AG04450 (cell line): ENCODE measurements around the gene ING5. TPM values are rescaled to one million over a fixed set of nuclear protein-coding genes. Genes with fewer than 3 reads are reported as not detected.
A peak's percentile ranks its signal among the peaks of the same experiment; 100 is the strongest.

Experiments used
- CTCF ChIA-PET: fragments of 300-600, 350-600 bp; formaldehyde crosslinking; extraction: SDS; loops from one replicate; lab custom pipeline; 2022; ENCODE audit warnings: antibody characterized with exemption, inconsistent platforms; lab: Charles Lee
- POLR2A ChIA-PET: fragments of 350-600 bp; formaldehyde crosslinking; extraction: SDS; loops from one replicate; lab custom pipeline; 2021; ENCODE audit warnings: antibody characterized with exemption, inconsistent platforms; lab: Yijun Ruan, JAX
- DNase-seq: peaks from one replicate; pipeline ENCODE4 v3.0.0-alpha.2; 2011; ENCODE audit warnings: low read depth, low spot score
- H3K27ac ChIP-seq: one replicate; pipeline ENCODE4 v1.5.1; 2012; ENCODE audit warnings: low read depth, low read length, control low read depth
- H3K27me3 ChIP-seq: one replicate; pipeline ENCODE4 v1.6.0; 2012; ENCODE audit warnings: low read length; ENCODE audit not compliant: control insufficient read depth, insufficient read depth
- H3K4me3 ChIP-seq: 2 replicates; pipeline ENCODE4 v1.5.1; 2011; ENCODE audit warnings: mild to moderate bottlenecking, low read depth, low read length, control low read depth
- H3K9me3 ChIP-seq: 2 replicates; pipeline ENCODE4 v1.5.1; 2012; ENCODE audit warnings: low read length; ENCODE audit not compliant: control insufficient read depth, insufficient read depth
- polyA plus RNA-seq: library from polyadenylated mRNA; depleted of rRNA; stranded (reverse); fragments of >200 nt; gene quantifications from 2 replicates; pipeline ENCODE4 v1.2.3, GENCODE V29; 2011
- TF ChIP-seq, protein P1 (sequence below): IDR thresholded peaks from 2 replicates; pipeline ENCODE4 v1.5.1; 2011; ENCODE audit warnings: low read depth, low read length, control low read depth, inconsistent platforms

ING5 gene
- polyA plus RNA-seq, 1 experiment, result 23.9 TPM

DNA sequence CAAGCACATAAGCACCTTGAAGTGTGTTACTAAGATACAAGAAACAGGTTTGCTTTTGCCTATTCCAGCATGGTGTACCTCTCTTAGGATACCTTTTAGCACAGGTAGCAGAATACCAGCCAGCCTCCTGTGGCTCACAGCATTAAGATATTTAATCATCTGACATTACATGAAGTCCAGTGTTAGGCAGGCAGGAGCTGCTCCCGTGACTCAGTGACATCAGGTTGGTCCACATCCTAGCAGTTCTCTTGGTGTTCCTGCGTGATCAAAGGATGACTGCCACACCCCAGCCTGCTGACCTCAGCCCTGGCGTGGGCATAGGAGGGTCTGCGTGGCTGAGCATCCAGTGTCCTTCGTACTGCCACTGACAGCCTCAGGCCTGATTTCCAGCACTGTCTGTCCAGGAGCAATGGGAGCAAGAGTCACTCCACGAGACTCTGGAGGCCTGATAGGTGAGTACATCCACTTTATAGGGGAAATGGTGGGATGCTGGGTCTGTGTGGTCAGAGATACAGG lies 11.6 kb upstream of the ING5 start:
- ChIA-PET POLR2A (no interaction called here), CTCF (no interaction called here)
- DNase-seq, result no peak
- no peak overlapping the region for H3K4me3 ChIP-seq
- H3K27me3 ChIP-seq, result no peaks in the 10 kb centered on the region
- no peaks in the 10 kb centered on the region; the same call in 1 of the 2 replicates for H3K9me3 ChIP-seq
- no peak overlapping the region for H3K27ac ChIP-seq
- TF ChIP-seq, protein P1, sequence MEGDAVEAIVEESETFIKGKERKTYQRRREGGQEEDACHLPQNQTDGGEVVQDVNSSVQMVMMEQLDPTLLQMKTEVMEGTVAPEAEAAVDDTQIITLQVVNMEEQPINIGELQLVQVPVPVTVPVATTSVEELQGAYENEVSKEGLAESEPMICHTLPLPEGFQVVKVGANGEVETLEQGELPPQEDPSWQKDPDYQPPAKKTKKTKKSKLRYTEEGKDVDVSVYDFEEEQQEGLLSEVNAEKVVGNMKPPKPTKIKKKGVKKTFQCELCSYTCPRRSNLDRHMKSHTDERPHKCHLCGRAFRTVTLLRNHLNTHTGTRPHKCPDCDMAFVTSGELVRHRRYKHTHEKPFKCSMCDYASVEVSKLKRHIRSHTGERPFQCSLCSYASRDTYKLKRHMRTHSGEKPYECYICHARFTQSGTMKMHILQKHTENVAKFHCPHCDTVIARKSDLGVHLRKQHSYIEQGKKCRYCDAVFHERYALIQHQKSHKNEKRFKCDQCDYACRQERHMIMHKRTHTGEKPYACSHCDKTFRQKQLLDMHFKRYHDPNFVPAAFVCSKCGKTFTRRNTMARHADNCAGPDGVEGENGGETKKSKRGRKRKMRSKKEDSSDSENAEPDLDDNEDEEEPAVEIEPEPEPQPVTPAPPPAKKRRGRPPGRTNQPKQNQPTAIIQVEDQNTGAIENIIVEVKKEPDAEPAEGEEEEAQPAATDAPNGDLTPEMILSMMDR, result no peak

DNA sequence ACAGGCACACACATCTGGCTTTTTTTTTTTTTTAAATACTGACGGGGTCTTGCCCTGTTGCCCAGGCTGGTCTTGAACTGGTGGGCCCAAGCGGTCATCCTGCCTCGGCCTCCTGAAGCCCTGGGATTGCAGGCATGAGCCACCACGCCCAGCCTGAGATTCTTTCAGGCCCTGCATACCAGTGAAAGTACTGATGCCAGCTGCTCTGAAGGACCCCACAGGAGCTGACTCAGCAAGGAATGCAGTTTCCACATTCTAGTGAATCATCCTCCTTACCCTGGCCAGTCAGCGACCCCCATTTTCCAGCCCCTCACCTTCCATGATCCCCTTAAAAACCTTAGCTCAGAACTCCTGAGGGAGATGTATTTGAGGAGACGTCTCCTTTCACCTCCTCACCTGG lies 9.4 kb upstream of the ING5 start:
- ChIA-PET CTCF (no interaction called here), POLR2A (interaction anchor here (0.7 to 1.8 kb wide), 3 partner anchors 9 to 377 kb away, joined by 4 to 20 read pairs (median 8); partner anchors contain the start of gene ING5)
- Histone ChIP-seq H3K4me3 (no peak overlapping the region), H3K27me3 (no peaks in the 10 kb centered on the region), H3K27ac (peak overlapping the region; percentile 70), H3K9me3 (no peaks in the 10 kb centered on the region)
- TF ChIP-seq, protein P1, result no peak
- peak; percentile 72 for DNase-seq

DNA sequence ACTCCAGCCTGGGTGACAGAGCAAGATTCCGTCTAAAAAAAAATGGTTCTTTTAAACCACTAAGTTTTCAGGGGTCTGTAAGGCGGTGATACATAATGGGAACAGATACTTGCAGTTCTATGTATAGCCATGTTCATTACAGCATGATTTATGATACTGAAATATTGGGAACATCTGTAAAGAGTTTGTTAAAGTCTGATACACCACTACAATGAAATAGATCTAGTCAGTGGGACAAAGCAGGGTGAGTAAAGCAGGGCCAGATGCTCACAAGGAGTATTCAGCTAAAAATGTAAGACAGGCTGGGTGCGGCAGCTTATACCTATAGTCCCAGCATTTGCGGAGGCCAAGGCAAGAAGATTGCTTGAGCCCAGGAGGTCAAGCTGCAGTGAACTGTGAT lies 6.2 kb upstream of the ING5 start:
- DNase-seq, result no peak
- Histone ChIP-seq H3K4me3 (no peak overlapping the region), H3K9me3 (no peaks in the 10 kb centered on the region), H3K27me3 (no peaks in the 10 kb centered on the region), H3K27ac (no peak overlapping the region)
- POLR2A ChIA-PET, result no interaction called here
- CTCF ChIA-PET, result no interaction called here
- TF ChIP-seq, protein P1, result no peak

DNA sequence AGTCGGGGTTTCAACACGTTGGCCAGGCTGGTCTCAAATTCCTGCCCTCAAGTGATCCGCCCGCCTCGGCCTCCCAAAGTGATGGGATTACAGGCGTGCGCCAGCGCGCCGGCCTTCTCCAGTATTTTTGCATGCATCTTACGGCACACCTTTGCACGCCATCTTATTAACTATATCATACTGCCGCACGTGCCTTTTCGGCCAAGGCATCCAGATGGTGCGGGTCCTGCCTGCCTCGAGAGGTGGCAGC lies 765 bp upstream of the ING5 start:
- Histone ChIP-seq H3K27ac (no peak overlapping the region), H3K27me3 (no peaks in the 10 kb centered on the region), H3K4me3 (peak overlapping the region; percentile 74), H3K9me3 (peaks cover 2% of the 10 kb centered on the region)
- DNase-seq, result peak; percentile 21
- POLR2A ChIA-PET, result interaction anchor here (1.0 to 3.5 kb wide), 5 partner anchors 9 to 34 kb away, joined by 5 to 41 read pairs (median 17); partner anchors contain the start of genes D2HGDH and DTYMK
- TF ChIP-seq, protein P1, result peak; percentile 28; the same call in 1 of the 2 replicates
- CTCF ChIA-PET, result interaction anchor here (0.7 kb wide), 1 partner anchor 184 kb away, joined by 4 read pairs; no protein-coding TSS in a partner anchor

DNA sequence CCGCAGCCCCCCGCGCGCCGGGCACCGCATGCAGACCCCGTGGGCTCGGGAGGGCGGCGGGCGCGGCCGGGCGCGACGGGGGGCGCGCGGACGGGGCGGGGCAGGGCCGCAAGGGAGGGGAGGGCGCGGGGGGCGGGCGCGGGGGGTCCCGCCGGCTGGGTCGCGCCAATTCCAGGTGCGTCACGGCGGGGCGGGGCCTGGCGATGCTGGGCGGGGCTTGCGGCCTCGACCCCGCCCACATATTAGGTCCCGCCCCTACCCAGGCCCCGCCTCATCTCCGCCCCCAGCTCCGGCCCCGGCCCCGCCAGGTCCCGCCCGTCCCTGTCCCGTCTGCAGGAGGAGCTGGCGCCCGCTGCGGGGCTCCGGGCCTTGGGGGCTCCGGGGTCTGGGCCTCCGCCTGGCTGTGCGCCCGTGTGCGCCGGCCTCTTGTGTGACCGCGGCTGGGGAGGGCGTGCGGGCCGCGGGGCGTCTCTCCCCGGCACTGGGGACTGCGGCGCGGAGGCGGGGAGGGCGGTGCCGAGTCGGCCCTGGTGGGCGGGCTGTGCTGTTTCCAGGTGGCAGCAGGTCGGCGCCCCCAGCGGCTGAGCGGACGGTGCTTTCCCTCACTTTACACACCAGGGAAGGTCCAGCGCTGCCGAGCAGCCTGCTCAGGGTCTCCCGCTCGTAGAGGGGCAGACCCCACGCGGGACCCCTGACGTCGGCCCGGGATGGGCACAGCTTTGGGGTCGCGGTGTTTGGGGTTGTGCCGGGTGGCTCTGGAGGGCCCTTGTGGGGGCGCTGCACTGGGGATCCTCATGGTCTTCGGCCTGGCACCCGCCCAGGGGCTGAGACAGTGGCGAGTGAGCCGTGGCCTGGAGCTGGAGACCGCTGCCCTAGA lies 554 bp downstream of the ING5 start:
- CTCF ChIA-PET, result interaction anchor here (0.6 to 1.9 kb wide), 3 partner anchors 14 to 176 kb away, joined by 4 to 9 read pairs (median 6); no protein-coding TSS in a partner anchor
- H3K27me3 ChIP-seq, result no peaks in the 10 kb centered on the region
- peak; percentile 52 for DNase-seq
- POLR2A ChIA-PET, result interaction anchor here (0.6 to 3.5 kb wide), 7 partner anchors 10 to 62 kb away, joined by 3 to 41 read pairs (median 5); partner anchors contain the start of genes D2HGDH and DTYMK
- peaks cover 11% of the 10 kb centered on the region for H3K9me3 ChIP-seq
- TF ChIP-seq, protein P1, result peak; percentile 37
- H3K4me3 ChIP-seq, result peak overlapping the region; percentile 80
- H3K27ac ChIP-seq, result peak overlapping the region; percentile 39
